Coronary artery (tissue), 2 donors: ENCODE data around the gene CHST11.

Source experiments
- DNase-seq: peaks from one replicate; pipeline ENCODE4 v3.0.0-alpha.2; 2017; ENCODE audit warnings: low spot score
- H3K27ac ChIP-seq, 2 donors: fragments of 200-600 bp; sonication (generic); one replicate each; pipeline ENCODE4 v1.5.1; 2016 to 2019
- H3K4me3 ChIP-seq: fragments of 200-600 bp; sonication (generic); 2 replicates; pipeline ENCODE4 v1.5.1; 2016; ENCODE audit warnings: mild to moderate bottlenecking, moderate library complexity
- CTCF ChIP-seq: fragments of 200-600 bp; sonication (generic); IDR thresholded peaks from one replicate; pipeline ENCODE4 v1.5.1; 2019; ENCODE audit warnings: antibody characterized with exemption

CHST11 gene

DNA sequence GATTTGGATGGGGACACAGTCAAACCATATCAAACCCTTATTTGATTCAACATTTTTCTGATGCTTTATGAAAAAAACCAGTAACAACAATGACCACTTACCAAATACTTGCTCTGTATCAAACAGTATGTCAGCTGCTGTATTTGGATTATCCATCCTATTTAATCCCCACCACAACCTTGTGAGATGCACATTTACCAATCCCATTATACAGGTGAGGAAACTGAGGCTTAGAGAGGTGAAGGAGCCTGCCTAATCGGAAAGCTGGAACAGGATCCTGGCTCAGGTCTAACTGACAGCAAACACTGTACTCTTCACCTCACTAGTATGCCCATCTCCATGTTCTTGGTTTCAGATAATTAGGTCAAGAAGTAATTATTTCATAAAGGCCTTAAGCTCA lies 13.8 kb downstream of the CHST11 start:
- DNase-seq = no peak
- H3K27ac ChIP-seq = no peak overlapping the region
- no peak overlapping the region for H3K4me3 ChIP-seq
- TF ChIP-seq CTCF = no peak

- no peak overlapping the region for H3K27ac ChIP-seq
- H3K4me3 ChIP-seq = no peak overlapping the region
- no peak for TF ChIP-seq CTCF
- DNase-seq = no peak
Observed at GRCh38 chr12:104471336-104471735, 14.6 kb downstream of the CHST11 start.

DNA sequence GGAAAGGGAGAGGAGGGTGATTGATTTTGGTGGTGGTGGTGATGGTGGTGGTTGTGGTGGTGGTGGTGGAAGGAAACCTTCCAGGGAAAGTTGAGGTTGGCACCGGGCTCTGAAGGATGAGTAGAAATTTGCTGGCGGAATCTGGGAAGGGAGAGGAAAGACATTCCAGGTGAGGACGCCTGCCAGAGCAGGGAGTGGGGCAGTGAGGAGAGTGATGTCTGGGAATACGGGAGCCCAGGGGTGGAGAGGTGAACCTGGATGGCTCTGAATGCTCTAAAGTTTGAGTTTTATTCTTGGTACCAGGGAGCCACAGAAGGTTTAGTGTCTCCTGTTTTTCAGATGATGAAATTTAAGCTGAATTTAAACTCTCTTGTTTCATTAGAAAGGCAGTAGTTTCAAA lies 16.0 kb downstream of the CHST11 start:
- DNase-seq = no peak
- Histone ChIP-seq H3K27ac (no peak overlapping the region), H3K4me3 (no peak overlapping the region)
- TF ChIP-seq CTCF = no peak

DNA sequence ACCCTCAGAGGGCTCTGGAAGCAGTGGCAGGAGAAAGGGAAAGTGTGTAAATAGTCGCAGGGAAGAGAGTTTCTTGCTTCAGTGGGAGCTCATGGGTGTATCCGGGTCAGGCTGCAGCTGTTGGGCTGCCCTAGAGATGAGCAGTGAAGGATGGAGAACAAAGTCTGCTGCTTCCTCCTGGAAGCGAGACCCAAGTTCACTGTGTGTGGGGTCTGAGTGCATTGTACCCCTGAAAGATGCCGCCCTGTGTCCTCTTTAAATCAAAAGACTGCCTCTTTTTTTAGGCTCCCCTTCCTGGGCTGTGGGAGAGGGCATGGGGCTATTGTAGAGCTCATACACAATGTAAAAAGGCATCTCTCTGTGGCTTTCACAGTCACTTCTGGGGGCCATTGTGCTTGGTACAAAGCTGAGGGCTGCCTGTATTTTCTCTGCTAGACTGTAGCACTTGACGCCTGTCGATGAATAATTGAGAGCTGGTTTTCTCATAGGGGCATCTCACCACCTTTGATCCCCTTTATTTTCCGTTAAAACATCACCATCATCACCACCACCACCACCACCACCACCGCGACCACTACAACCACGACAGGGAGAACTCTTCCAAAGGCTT lies 16.7 kb downstream of the CHST11 start:
- TF ChIP-seq CTCF = no peak
- DNase-seq = no peak
- no peak overlapping the region for H3K4me3 ChIP-seq
- no peak overlapping the region for H3K27ac ChIP-seq

DNA sequence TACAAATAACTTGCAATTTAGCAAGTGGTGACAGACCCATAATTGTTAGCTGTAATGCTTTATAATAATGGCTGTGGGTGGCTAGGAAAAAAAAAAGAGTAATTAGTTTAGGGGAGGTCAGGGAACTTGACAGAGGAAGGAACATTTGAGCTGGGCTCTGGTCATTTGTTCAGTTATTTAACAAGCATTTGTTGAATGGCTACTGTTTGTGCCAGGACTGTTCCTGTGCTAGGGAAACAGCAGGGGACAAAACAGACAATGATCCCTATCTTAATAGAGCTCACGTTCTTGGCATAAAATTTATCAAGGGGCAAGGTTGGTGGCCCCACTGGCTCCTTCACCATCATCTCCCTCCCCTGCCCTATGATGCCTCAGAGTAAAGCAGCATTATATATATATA lies 18.5 kb downstream of the CHST11 start:
- TF ChIP-seq CTCF = no peak

GRCh38 chr12:104477510-104478390 lies 21.0 kb downstream of the CHST11 start:
- no peak for TF ChIP-seq CTCF
- peak overlapping the region in 1 of 2 donors; percentile 41 for H3K27ac ChIP-seq
- no peak for DNase-seq
- H3K4me3 ChIP-seq = no peak overlapping the region

More for the DNA sequence above, 18.5 kb downstream of the CHST11 start:
- no peak for DNase-seq
- Histone ChIP-seq H3K4me3 (no peak overlapping the region), H3K27ac (no peak overlapping the region)
